ENCODE measurements around the gene RPTOR.
"Not testable (repeated sequence)": the region's sequence is repeated elsewhere in the genome, so short reads cannot be mapped to it uniquely, and the experiment has no call there.

RPTOR gene

DNA sequence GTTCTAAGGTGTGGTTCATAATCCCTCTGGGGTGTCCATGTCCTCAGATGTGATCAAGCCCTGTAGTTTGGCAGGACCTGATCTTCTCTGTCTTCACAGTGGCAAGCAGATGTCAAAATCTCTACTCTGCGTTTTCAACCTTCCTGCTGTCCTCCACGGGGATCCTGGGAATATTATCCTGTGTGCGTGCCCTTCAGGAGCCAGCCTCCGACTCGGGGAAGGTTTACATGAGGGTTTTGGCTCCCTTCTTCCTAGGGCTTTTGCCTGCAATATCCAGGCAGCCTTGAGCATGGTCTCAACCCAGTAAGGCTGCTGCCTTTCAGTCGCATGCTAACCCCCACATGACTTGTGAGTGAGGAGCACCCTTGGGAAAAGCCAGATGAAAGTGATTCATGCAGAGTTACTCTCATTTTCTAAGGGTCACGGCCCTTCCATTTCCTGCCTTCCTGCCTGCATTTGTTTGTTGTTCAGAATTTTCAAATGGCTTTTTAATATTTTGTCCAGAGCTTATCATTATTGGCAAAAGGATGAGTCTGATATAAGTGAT lies 244.8 kb downstream of the RPTOR start:
- DNase-seq, result peak; percentile 64

DNA sequence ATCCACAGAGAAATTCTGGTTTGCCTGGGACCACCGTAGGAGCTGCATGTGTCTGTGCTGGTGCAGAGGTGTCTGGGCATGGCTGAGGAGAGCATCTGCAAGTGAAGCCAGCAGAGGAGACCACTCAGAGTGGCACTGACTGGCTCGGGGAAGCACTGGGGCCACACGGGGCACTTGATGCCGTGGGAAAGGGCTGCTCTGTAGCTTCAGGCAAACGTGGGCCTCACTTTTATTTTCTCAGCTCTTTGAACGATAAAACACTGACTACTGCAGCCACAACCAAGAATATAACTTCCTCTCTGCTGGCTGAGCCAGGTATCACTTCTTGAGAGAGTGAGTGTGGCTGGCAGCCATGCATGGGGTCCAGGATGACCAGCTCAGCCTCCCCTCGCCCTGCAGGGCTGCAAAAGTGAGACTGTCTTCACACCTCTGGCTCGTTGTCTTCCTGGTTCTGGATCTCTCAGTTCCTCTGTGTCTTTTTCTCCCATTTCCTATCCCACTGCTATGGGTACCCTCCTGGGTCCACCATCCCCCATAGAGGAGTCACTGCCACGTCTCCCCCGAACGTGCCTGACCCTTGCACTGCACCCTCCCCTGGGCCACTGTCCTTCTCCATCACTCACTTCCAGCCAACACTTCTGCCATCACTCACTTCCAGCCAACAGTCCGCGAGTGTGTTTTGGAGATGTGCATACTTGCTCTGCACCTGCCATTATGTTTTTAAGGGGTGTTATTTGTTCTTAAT lies 245.6 kb downstream of the RPTOR start:
- DNase-seq, result no peak

GRCh38 chr17:80790981-80791742 lies 246.5 kb downstream of the RPTOR start:
- DNase-seq, result peak; percentile 73

DNA sequence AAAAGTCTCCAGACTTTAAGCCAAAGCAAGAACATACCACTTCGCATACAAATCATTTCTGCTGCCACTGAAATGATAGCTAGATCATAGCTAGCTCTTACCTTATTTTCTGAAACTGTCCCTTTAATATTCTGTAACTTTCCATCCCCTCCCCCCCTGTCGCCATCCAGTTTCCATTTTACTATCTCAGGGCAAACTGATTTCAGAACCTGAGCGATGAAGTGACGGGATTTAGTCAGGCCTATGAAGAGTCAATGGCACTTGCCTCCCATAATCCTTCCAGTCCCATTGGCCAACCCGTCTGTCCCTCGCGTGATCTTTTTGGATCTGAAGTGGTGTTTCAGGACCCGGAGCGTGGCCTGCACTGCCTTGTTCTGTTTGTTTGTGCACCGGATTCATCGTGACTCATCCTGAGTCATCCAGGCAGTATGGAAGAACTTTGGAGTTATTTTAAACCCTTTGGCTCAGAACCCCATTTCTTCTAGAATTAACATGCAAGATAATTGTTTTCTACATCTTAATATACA lies 247.2 kb downstream of the RPTOR start:
- DNase-seq, result peak; percentile 99

- DNase-seq, result peak; percentile 83
Observed at GRCh38 chr17:80792373-80792781, 247.7 kb downstream of the RPTOR start.

GRCh38 chr17:80793421-80793820 lies 248.8 kb downstream of the RPTOR start:
- no peak for DNase-seq

- no peak for DNase-seq
Observed at GRCh38 chr17:80793851-80794267, 249.2 kb downstream of the RPTOR start.

GRCh38 chr17:80794281-80795089 lies 249.8 kb downstream of the RPTOR start:
- DNase-seq, result no peak

- no peak for DNase-seq
Observed at GRCh38 chr17:80795090-80795580, 250.5 kb downstream of the RPTOR start.

DNA sequence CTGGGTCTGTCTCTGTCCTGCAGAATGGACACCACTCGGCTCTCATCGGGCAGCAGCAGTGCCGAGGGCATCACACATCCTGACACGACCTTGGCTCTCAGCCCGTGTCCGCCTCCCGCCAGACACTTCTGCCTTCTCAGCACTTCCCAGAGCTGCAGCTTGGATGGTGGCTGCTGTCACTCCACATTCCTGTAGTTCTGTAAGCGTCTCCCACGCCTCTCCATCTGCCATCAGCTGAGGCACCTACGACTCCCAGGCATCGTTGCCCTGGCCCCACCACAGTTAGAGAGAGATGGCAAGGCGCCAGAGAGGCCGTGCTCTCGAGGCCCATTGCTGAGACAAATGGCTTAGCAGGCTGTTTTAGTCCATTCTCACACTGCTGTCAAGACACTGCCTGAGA lies 251.1 kb downstream of the RPTOR start:
- no peak for DNase-seq

DNA sequence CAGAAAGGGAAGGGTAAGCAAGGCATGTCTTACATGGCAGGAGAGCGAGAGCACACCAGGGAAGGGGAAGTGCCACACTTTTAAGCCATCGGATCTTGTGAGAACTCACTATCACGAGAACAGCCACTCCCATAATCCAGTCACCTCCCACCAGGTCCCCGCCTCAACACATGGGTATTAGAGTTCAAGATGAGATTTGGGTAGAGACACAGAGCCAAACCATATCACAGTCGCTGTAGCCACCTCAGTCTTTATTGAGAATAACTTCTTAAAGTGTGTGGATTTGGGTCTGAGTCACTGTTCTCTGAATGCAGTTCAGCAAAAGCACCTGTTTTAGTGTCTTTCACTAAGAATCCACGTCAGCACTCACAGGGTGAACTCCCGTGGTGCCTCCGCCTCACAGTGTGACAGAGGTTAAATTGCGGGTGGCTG lies 251.8 kb downstream of the RPTOR start:
- no peak for DNase-seq

GRCh38 chr17:80797222-80797621 lies 252.6 kb downstream of the RPTOR start:
- not testable (repeated sequence) for DNase-seq

- no peak for DNase-seq
Observed at GRCh38 chr17:80797741-80798594, 253.3 kb downstream of the RPTOR start.

GRCh38 chr17:80798595-80799537 lies 254.2 kb downstream of the RPTOR start:
- no peak for DNase-seq

- no peak for DNase-seq
Observed at GRCh38 chr17:80799538-80800480, 255.2 kb downstream of the RPTOR start.

- no peak for DNase-seq
Observed at GRCh38 chr17:80800481-80801391, 256.1 kb downstream of the RPTOR start.

- DNase-seq, result no peak
Observed at GRCh38 chr17:80802626-80803450, 258.2 kb downstream of the RPTOR start.

Data from DMS53 (cell line).